CD4-positive, alpha-beta T cell treated with Interleukin-1 beta for 1 hour (primary cell): ENCODE results near the gene CEP41.
"Not testable (repeated sequence)": the region's sequence is repeated elsewhere in the genome, so short reads cannot be mapped to it uniquely, and the experiment has no call there.

ENCODE experiments used
- DNase-seq, 2 donors: peaks; one replicate each; pipeline ENCODE4 v3.0.0-alpha.2; 2020 to 2022

Gene CEP41

DNA sequence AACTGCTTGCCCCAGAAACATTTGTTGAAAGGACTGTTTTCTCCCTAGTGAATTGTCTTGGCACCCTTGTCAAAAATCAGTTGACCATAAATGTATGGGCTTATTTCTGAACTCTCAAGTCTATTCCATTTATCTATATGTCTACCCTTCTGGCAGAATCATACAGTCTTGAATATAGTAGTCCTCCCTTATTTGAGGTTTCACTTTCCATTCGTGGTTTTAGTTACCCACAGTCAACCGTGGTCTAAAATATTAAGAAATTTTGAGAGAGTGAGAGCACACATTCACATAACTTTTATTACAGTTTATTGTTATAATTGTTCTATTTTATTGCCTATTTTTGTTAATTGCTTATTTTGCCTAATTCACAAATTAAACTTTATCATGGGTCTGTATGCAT, 17.4 kb upstream of the CEP41 start:
- peak in 1 of 2 donors; percentile 12 for DNase-seq

DNA sequence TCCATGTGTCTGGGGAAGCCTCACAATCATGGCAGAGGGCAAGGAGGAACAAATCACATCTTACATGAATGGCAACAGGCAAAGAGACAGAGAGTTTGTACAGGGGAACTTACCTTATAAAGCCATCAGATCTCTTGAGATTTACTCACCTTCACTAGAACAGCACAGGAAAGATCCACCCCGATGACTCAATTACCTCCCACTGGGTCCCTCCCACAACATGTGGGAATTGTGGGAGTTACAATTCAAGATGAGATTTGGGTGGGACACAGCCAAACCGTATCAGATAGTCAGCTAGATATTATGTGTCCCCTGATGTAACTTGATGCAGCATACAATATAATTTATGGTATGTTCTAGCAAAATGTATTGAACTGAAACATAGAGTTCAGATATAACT, 14.1 kb upstream of the CEP41 start:
- DNase-seq, result no peak

DNA sequence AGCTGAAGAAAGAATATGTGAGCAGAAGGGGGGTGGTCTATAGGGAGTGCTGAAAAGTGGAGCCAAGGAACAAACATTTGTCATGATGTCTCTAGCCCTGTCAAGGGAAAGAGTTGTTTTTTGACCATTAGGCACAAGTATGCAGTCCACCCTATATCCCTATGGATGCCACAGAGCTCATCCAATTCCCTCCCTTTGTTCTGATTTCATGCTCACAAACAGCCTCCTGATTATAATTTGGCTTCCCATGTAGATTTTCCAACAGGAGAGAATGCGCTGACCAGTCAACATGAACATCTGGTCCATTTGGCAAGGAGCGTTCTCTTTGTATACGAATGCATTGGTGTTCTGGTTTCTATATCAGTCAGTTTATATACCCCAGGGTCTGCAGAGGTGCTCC, 12.1 kb upstream of the CEP41 start:
- DNase-seq, result no peak

DNA sequence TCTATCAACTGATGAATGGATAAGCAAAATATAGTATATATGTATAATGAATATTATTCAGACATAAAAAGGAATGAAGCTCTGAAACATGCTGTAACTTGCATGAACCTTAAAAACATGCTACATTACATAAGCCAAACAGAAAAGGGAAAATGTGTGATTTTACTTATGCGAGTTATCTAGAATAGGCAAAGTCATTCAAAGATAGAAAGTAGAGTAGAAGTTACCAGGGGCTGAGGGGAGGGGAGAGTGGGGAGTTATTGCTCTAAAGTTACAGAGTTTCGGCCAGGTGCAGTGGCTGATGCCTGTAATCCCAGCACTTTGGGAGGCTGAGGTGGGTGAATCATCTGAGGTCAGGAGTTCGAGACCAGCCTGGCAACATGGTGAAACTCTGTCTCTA, 10.5 kb upstream of the CEP41 start:
- DNase-seq, result not testable (repeated sequence)

DNA sequence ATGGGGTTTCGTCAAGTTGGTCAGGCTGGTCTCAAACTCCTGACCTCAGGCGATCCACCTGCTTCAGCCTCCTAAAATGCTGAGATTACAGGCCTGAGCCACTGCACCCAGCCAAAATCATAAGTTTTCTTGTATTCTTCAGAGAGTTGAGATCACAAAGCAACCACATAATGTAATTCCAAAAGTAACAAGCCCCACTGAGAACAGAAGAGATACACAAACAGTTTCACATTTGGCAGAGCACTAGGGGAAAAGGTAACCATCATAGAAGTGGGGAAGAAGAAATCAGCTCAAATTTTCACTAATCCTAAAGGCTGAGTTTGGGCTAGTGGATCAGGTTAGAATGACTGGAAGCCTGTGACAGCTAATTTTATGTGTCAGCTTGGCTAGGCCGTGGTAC, 5.4 kb upstream of the CEP41 start:
- DNase-seq, result no peak

DNA sequence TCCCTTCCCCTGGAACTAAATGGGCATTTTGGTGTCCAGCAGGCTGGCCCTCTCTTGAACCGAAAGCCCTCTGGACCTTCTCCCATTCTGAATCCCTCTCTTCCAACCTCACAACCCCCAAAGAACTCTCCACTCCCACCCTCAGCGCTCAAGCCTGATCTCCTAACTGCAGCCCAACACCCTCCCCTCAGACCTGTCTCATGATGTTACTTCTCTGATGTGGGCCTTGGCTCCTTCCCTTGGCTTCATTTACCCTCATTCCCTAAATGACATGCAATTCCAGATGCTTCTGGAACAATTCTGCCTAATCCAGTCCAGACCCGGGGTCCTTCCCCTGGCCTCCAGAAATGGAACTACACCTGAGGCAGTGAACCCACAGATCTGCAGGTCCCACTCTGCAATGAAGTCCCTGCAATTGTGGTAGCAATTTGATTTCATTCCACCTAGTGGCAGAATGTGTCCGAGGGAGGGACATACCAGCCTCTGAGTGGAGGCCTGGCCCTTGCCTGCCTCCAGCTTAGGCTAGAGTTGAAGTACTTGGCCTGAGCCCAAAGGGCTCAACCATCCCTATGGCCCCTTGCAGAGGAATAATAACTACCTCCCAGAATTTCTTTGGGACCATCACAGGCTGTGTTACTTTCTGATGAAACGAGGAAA, 4.1 kb upstream of the CEP41 start:
- DNase-seq, result no peak

DNA sequence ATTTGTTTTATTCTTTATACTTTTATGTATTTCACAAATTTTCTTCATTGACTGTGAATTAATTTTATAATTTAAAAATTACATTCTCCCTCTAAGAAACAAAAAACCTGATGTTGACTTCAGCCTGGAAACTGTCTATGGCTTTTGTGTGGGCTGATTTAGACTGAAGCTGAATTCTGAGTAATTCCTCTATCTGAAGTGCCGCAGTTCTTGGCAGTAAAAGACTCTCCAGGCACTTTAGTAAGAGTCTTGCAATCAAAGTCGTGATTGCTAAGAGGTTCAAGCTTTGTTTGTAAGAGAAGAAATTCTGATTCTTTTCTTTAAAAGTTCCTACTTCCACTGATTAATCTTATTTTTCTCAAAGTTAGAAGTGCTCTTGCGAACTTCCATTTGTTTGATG, 3.4 kb upstream of the CEP41 start:
- no peak for DNase-seq

DNA sequence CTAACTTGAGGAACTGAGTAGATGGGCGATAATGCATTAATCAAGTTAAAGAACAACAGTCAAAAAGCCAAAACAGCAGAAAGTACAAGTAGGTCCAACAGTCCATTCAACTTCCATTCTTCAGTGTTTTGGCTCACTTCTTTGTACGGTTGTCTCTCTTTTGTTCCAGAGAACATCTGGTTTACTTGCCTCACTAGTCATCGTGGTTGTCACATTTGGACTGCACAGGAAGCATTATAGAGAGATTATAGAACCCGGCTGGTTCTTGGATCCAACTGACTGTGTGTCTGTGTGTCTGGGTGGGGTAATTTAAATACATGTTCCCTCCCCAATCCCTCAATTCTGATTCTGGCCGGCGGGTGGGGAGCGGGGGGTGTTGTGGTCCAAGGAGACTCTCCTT, 1.8 kb upstream of the CEP41 start:
- DNase-seq, result no peak

DNA sequence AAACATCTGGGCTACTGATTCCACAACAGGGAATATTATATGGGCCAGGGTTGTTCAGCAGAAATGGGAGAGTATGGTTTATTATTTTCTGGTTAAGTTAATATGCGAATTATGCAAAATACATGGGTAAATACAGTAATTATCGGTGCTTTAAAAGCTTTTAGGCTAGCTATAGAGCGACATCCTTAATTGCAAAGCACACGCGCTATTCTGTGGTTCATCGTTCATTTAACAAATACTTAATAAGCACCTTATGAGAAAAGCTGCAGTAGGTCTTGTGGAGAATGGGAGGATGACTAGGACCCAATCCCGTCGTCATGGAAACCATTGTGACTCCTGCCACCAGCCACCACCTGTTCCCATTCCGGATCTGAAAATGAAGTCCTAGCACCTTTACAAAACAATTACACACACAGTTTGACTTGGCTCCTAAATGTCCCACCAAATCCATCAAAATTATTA, 623 bp upstream of the CEP41 start:
- no peak for DNase-seq

DNA sequence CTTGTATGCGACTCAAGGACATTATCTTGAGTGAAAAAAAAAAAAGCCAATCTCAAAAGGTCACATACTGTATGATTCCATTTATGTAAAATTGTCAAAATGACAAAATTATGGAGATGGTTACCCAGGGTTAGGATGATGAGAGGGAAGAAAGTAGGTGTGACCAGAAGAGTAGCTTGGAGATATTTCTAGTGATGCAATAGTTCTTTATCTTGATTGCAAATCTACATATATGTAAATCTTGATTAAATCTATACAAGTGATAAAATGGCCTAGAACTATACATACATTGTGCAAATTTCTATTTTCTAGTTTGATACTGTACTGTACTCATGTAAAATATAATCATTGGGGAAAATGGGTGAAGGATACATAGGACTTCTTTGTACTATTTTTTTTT, 4.6 kb downstream of the CEP41 start:
- DNase-seq, result no peak

DNA sequence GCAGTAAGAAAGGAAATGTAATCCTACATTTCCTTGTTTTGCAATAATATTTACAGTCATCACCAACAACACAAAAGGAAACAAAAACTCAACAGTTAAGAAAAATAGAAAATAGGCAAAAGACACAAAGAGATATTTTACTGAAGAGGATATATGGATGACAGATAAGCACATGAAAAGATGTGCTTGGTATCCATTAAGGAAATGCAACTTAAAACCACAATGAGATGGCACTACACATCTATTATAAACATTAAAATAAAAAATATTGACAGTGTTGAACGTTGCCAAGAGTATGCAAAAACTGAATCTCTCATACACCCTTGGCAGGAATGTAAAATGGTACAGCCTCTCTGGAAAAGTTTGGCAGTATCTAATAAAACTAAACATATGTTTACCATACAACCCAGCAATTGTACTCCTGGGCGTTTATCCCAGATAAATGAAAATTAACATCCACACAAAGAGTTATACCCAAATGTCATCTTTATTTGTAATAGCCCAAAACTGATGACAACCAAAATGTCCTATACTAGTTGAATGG, 5.4 kb downstream of the CEP41 start:
- no peak for DNase-seq

DNA sequence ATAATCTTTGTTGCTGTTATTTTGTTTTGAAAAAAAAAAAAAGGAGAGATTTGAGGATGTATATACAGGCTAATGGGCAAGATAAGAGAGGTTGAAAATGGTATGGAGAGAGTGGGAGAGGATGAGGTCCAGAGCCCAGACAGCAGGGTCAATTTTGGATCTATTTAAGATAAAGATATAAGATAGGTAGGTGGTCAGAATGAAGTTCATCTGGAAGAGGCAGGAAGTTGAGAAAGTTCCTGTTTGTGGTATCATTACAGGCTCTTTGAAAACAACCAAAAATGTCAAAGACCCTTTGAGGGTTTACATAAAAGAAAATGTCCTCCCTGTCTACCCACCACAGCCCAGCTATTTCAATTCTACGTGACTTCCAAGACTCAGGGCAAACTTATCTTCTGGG, 7.5 kb downstream of the CEP41 start:
- no peak for DNase-seq

DNA sequence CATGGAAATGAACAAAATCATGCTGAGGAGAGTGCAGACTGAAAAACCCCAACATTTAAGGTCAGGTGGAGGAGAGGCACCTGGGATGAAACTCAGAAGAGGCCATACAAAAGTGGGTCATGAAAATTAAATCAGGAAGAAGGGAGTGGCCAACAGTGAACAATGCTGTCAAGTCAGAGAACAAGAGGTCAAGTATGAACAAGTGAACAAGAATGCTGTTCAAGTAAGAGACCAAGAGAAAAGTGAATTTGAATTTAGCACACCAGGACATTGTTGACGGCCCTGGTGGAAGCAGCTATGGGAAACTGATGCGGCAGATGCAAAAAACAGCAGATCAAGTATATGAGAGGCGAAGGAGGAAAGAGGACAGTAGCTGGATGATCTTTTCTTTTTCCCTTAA, 7.9 kb downstream of the CEP41 start:
- DNase-seq, result no peak

DNA sequence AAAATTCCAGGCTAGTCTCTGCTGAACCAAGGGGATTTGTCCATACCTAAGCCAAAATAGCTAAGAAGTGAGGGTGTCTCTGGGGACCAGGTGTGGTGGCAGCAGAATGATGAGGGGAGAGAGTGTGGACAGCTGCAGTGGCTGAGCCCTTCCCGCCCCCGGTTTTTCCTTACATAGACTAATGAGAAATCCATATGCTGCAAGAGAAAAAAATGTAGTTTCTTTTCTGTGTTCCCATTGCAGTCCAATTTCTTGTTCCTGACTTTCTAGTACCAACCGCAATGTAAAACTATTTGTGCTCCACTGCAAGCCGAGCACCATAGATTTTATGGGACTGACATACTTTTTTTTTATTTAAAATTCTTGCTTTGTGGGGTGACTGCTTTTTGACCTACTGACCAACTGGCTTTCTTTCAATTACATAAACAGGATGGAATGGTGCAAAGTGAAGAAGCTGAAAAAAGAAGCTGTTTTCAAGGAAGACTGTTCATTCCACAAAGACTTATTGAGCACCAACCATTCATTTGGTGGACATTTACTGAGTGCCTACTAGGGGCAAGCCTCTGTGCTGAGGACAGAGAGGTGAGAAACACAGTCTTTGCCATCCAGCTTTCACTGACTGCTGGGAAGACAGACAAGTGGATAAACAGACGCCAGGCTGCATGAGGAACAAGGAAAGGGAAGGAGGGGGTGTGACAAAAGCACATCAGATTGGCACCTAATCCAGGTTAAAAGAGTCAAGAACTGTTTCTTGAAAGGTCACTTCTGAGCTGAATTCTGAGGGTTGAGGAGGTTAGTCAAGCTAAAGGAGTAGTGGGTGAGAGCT, 9.8 kb downstream of the CEP41 start:
- no peak for DNase-seq

DNA sequence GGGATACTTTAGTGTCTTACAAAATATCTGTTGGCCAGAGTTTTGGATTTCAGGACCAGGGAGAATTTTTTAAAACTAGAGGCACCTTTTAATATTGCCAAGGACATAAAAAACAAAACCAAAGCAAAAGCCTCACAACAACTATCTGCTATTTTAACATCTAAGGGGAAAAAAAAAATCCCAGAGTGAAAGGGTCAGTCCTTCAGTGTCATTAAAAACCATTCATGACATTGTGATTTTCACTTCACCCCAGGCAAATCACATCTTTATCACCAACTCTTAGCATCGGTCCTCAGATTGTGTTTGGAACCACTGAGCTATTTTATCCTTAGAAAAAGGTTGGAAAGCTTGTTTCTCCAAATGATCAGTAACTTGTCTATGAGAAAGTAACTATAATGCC, 10.7 kb downstream of the CEP41 start:
- DNase-seq, result no peak

DNA sequence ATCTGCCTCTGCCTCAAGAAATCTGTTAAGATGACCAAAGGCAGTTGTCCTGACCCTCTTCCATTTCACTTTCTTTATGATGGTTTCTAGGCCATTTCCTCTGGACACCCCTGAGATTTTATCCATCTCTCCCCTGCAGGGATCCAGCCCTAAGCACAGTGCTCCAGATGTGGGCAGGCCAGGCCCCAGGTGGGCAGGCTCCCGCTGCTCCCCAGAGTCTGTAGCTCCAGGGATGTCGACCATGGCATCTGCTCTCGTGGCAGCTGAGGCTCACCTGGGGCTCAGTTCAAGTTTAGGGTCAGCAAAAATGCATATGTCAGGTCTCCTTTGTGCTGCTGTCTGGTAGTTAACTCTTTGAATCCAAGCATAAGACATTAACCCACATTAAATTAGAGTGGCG, 11.8 kb downstream of the CEP41 start:
- no peak for DNase-seq

DNA sequence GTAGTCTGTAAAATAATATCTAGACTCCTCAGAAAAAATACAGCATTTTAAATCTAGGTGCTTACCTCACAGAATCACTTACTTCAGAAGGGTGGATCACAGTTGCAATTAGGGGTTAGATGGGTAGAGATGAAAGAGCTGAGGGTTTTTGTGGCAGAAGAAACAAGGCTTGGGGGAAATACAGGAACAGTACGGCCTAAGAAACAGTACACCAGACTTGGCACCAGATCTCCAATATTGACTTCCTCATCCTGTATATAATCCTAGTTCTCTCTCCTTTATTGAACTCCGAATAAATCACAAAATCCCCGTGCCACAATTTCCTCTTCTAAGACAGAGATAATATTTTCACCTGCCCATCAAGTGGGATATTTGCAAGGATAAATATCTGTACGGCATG, 14.3 kb downstream of the CEP41 start:
- DNase-seq, result no peak

DNA sequence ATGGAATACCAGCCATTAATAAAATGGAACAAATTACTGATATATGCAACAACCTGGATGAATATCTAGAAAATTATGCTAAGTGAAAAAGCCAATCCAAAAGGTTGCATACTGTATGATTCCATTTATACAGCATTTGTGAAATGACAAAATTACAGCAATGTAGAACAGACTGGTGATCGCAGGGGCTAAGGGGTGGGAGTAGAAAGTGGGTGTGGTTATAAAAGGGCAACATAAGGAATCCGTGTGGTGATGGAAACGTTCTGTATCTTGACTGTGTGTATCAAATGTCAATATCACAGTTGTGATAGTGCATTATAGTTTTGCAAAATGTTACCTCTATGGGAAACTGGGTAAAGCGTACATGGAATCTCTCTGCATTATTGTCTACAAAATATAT, 15.0 kb downstream of the CEP41 start:
- no peak for DNase-seq

DNA sequence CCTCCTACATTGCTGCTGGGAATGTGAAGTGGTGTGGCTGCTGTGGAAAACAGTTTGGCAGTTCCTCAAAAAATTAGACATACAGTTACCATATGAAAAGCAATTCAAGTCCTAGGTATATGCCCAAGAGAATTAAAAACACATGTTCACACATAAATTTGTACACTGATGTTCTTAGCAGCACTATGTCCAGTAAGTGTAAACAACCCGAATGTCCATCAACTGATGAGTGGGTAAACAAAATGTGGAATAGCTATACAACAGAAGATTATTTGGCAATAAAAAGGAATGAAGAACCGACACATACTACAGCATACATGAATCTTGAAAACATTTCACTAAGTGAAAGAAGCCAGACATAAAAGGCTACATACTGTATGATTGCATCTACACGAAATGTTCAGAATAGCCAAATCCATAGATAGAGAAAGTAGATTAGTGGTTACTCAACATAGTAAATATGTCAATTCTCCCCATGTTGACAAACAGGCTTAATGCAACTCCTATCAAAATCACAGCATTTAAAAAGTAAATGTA, 17.2 kb downstream of the CEP41 start:
- DNase-seq, result no peak

DNA sequence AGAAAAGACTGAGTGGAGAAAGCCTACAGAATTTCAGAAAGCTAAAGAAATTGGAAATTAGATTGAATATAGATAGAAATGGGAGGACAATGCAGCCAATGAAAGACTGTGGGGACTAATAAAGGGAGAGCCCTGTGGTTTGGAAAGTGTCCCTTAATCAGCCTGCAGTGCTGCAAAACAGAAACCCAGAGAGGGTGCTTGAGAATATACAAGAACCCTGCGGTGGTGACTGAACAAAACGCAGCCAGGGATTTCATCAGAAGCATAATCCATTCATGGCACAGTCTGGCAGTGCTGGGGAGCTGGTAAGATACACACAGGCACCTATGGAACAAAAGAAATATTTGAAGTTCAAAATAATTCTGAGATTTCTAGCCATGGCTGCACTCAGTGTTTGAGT, 19.1 kb downstream of the CEP41 start:
- no peak for DNase-seq

DNA sequence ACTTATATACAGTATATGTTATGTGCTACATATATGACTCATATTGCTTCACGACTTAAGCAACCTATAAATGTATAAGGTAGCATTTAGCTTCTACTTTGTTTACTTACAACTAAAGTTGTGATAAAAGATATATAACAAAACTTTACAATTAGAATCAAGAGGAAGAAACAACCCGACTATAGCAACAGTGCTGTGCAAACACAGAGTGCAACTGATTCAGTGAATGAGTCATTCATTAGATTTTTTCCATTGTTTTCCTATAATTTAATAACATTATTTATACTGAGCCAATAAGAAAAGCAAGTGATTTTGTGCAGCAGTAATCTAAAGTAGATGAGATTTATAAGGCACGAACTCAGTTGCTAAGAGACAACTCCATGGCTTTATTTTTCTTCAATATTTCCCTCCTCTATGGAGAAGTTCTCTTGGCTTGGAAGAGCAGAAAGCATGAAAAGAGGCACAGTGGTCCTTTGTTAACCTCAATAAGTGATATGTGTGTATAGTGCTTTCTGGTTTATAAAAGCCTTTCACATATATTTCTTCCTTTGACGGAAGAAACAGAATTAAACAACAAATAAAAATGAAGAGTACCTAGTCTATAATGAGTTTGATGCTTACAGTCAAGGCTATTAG, 19.8 kb downstream of the CEP41 start:
- DNase-seq, result no peak

DNA sequence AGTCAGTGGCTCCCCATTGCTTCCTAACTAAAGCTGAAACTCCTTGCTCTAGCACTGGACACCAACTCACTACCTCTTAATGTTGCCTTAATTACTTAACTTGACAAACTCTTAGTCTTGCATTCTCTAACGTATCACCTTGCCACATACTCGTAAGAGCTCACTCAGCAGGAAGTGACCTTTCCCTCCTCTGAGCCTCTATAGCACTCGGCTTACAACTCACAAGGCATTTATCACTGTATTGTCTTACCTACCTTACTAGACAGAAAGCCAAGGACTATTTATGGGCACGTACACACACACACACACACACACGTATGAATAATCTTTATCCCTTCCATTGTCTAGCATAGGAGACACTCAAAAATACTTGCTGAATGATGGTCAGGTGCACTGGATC, 21.2 kb downstream of the CEP41 start:
- DNase-seq, result no peak

DNA sequence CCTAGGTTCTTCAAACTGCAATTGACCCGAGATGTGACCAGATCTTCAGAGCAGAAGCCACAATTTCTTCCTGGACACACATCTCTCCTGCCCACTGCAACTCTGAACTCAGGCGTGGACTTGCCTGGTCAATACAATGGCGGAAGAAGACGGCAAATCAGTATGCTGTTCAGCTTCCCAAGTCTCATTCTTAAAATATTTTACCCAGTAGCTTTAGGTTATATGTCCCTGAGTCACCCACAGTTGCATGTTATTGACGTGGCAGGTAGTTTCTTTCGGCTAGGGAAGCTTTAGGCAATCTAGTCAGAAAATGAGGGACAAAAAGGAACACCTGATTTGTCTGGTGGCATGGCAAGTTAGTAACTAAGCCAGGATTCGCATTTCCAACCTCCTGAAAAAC, 22.5 kb downstream of the CEP41 start:
- no peak for DNase-seq

DNA sequence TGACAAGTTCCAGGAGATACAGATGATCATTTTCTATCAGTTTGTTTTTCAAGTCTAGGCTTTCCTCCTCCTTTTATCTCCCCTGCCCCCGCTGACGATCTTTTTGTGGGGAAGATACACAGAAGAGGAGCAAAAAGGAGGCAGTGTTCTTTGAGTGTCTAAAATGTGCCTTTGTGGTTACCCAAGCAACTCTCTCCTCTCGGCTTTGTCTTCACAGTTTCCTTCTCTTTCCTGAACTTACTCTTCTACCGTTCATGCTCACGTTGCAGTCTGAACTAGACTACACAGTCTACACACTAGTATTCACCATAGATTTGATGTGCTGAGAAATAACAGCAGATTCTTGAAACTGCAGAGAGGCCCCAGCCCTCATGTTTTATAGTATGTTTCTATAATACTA, 23.6 kb downstream of the CEP41 start:
- DNase-seq, result no peak
